Endothelial cell of umbilical vein (primary cell): ENCODE results near the gene BCL7A. TPM values are rescaled to one million over a fixed set of nuclear protein-coding genes. Genes with fewer than 3 reads are reported as not detected.

Experiments
- BruUV-seq: library from RNA; stranded (reverse); fragments of 400-500 nt; replicated peaks from 2 replicates; lab custom pipeline; 2021; lab: Mats Ljungman, UMichigan
- CTCF ChIA-PET: fragments of 300-600, 350-600 bp; sonication (Branson Sonifier 250); formaldehyde crosslinking; loops from one replicate; lab custom pipeline; 2021; ENCODE audit warnings: antibody characterized with exemption, inconsistent platforms; lab: Charles Lee
- POLR2A ChIA-PET: fragments of 300-600, 350-600 bp; sonication (Branson Sonifier 250); formaldehyde crosslinking; loops from one replicate; lab custom pipeline; 2021; ENCODE audit warnings: antibody characterized with exemption, inconsistent platforms; lab: Charles Lee
- DNase-seq: peaks from one replicate; pipeline ENCODE4 v3.0.0-alpha.2; 2011; ENCODE audit warnings: low read depth, low spot score
- FAIRE-seq: peaks from 2 replicates; lab custom pipeline; 2011; peaks lifted over from hg19 to GRCh38; lab: Jason Lieb, UNC
- H2AFZ ChIP-seq: 2 replicates; pipeline ENCODE4 v1.6.0; 2012; ENCODE audit warnings: low read depth, low read length, control low read depth, inconsistent platforms
- H3K27ac ChIP-seq: 2 replicates; pipeline ENCODE4 v1.5.1; 2011; ENCODE audit warnings: low read depth, mild to moderate bottlenecking, control low read depth, low read length, moderate library complexity; ENCODE audit not compliant: insufficient read depth
- H3K27me3 ChIP-seq, 2 experiments: 2 replicates each; pipeline versions ENCODE4 v1.6.0 to v1.6.1; 2011; ENCODE audit warnings: low read length in 2 of 2, mixed read lengths in 1 of 2; ENCODE audit not compliant: control insufficient read depth in 2 of 2, insufficient read depth in 2 of 2
- H3K36me3 ChIP-seq, 2 experiments: 2 replicates in 1 of 2; 3 replicates in 1 of 2; pipeline ENCODE4 v1.5.1; 2011; ENCODE audit warnings: low read length in 2 of 2, mild to moderate bottlenecking in 1 of 2, moderate library complexity in 1 of 2; ENCODE audit not compliant: control insufficient read depth in 2 of 2, insufficient read depth in 2 of 2; ENCODE audit errors: extremely low read depth in 1 of 2
- H3K4me1 ChIP-seq: 3 replicates; pipeline ENCODE4 v1.5.1; 2011; ENCODE audit warnings: mild to moderate bottlenecking, low read length; ENCODE audit not compliant: control insufficient read depth, insufficient read depth; ENCODE audit errors: extremely low read depth
- H3K4me2 ChIP-seq: 2 replicates; pipeline ENCODE4 v1.6.1; 2011; ENCODE audit warnings: low read length, control low read depth, mixed read lengths; ENCODE audit not compliant: insufficient read depth
- H3K4me3 ChIP-seq, 3 experiments: fragments of 200-600 bp in 1 of 3; sonication (generic), shearing (Covaris generic) in 1 of 3; replicated peaks in 1 of 3; 2 replicates each; pipeline ENCODE4 v1.5.1; 2011 to 2016; ENCODE audit warnings: control low read depth in 3 of 3, low read length in 3 of 3, mild to moderate bottlenecking in 2 of 3, inconsistent platforms in 1 of 3, low read depth in 1 of 3, moderate library complexity in 1 of 3; ENCODE audit not compliant: insufficient read depth in 1 of 3
- H3K79me2 ChIP-seq: 2 replicates; pipeline ENCODE4 v1.6.0; 2012; ENCODE audit warnings: low read length, inconsistent platforms; ENCODE audit not compliant: control insufficient read depth, insufficient read depth
- H3K9ac ChIP-seq: replicated peaks from 2 replicates; pipeline ENCODE3; 2011; ENCODE audit warnings: low read length, control low read depth; ENCODE audit not compliant: insufficient read depth; ENCODE audit errors: extremely low read depth
- H3K9me1 ChIP-seq: replicated peaks from 3 replicates; pipeline ENCODE4 v1.6.0; 2011; ENCODE audit warnings: mild to moderate bottlenecking, low read length; ENCODE audit not compliant: control insufficient read depth, insufficient read depth; ENCODE audit errors: extremely low read depth
- H3K9me3 ChIP-seq: replicated peaks from 2 replicates; pipeline ENCODE4 v1.5.1; 2012; ENCODE audit warnings: low read length, inconsistent platforms; ENCODE audit not compliant: control insufficient read depth, insufficient read depth
- H4K20me1 ChIP-seq: replicated peaks from 2 replicates; pipeline ENCODE3; 2011; ENCODE audit warnings: mild to moderate bottlenecking, low read length; ENCODE audit not compliant: control insufficient read depth, insufficient read depth; ENCODE audit errors: extremely low read depth
- EZH2 ChIP-seq: IDR thresholded peaks from 2 replicates; pipeline ENCODE4 v1.6.1; 2012; ENCODE audit warnings: borderline replicate concordance, low read depth, mild to moderate bottlenecking, moderate library complexity, low read length, inconsistent platforms; ENCODE audit not compliant: severe bottlenecking
- FOS ChIP-seq: IDR thresholded peaks from 2 replicates; pipeline ENCODE4 v1.6.1; 2011; ENCODE audit warnings: mild to moderate bottlenecking, low read length, moderate library complexity, borderline replicate concordance; ENCODE audit not compliant: insufficient read depth
- GATA2 ChIP-seq: IDR thresholded peaks from 2 replicates; pipeline ENCODE4 v1.7.0; 2011; ENCODE audit warnings: low read depth, mild to moderate bottlenecking, moderate library complexity, mixed read lengths, low read length; ENCODE audit not compliant: insufficient read length, insufficient read depth
- JUN ChIP-seq: IDR thresholded peaks from 2 replicates; pipeline ENCODE4 v1.6.1; 2011; ENCODE audit warnings: borderline replicate concordance, low read depth; ENCODE audit not compliant: insufficient read length, insufficient read depth
- MYC ChIP-seq: IDR thresholded peaks from one replicate; pipeline ENCODE4 v1.6.1; 2011; ENCODE audit warnings: mild to moderate bottlenecking, low read depth, low read length
- POLR2A ChIP-seq: IDR thresholded peaks from 2 replicates; pipeline ENCODE4 v1.6.1; 2012; ENCODE audit warnings: low read depth, mild to moderate bottlenecking, control low read depth, low read length
- POLR2AphosphoS5 ChIP-seq: IDR thresholded peaks from 2 replicates; pipeline ENCODE4 v1.6.1; 2012; ENCODE audit warnings: low read depth, mild to moderate bottlenecking, control low read depth, low read length, moderate library complexity; ENCODE audit not compliant: insufficient read depth
- dilution Hi-C: fragments of 300-500 bp; cut with MboI; formaldehyde crosslinking; loops from one replicate; pipeline ENCODE4 v1.15.0; 2019; ENCODE audit warnings: low sequenced_read_pairs; ENCODE audit not compliant: extremely low pct_ligation_motif_present
- intact Hi-C: fragments of 100-400 bp; cut with micrococcal nuclease; formaldehyde crosslinking; loops from one replicate; pipeline ENCODE4 v1.10.0; 2022
- polyA plus RNA-seq, 4 experiments: library from polyadenylated mRNA; depleted of rRNA in 3 of 4; stranded (reverse) in 3 of 4; unstranded in 1 of 4; fragments of >200 nt; gene quantifications; 2 replicates each; pipeline versions ENCODE4 v1.2.1 to v1.2.3, GENCODE V29; 2011 to 2012; ENCODE audit warnings: missing spikeins in 1 of 4
- total RNA-seq: library from RNA; stranded (reverse); gene quantifications from 2 replicates; pipeline ENCODE4 v1.2.3, GENCODE V29; 2021
- TF ChIP-seq, protein P1 (sequence below): IDR thresholded peaks from 2 replicates; pipeline ENCODE4 v1.6.1; 2011; ENCODE audit not compliant: insufficient read depth, insufficient read length
- TF ChIP-seq, protein P2 (sequence below), 2 donors: IDR thresholded peaks; 1 replicate in 1 of 2; 2 replicates in 1 of 2; pipeline ENCODE4 v1.5.1; 2011; ENCODE audit warnings: low read length in 2 of 2, mild to moderate bottlenecking in 2 of 2, moderate library complexity in 2 of 2, control low read depth in 1 of 2, inconsistent platforms in 1 of 2, low read depth in 1 of 2; ENCODE audit not compliant: insufficient read depth in 1 of 2; ENCODE audit errors: extremely low read depth in 1 of 2

BCL7A gene
- total and polyA plus RNA-seq, 2 donors (not counting 3 experiments of a cell fraction or from before 2014, with no cell fraction given) = 9.7 to 11.1 TPM

- Histone ChIP-seq H3K79me2 (peaks cover 82% of the 10 kb centered on the region), H3K27ac (no peak overlapping the region), H3K27me3 (no peaks in the 10 kb centered on the region), H3K36me3 (peaks cover 0 to 9% of the 10 kb centered on the region in 2 experiments), H3K9me1 (no peaks in the 10 kb centered on the region), H3K4me1 (peaks cover 10% of the 10 kb centered on the region), H3K4me2 (no peak overlapping the region), H4K20me1 (no peaks in the 10 kb centered on the region), H3K9ac (no peak overlapping the region), H3K4me3 (no peak overlapping the region), H2AFZ (no peak overlapping the region), H3K9me3 (no peaks in the 10 kb centered on the region)
- dilution Hi-C loops = no loop called here
- FAIRE-seq = no peak
- DNase-seq = no peak
- ChIA-PET POLR2A (no interaction called here), CTCF (no interaction called here)
- intact Hi-C loops = no loop called here
- BruUV-seq = no TSS peak
- TF ChIP-seq, protein P1, sequence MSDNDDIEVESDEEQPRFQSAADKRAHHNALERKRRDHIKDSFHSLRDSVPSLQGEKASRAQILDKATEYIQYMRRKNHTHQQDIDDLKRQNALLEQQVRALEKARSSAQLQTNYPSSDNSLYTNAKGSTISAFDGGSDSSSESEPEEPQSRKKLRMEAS = no peak
- TF ChIP-seq GATA2 (no peak), POLR2A (no peak), EZH2 (no peak), MYC (no peak), FOS (no peak), POLR2AphosphoS5 (no peak), JUN (no peak)
- TF ChIP-seq, protein P2, sequence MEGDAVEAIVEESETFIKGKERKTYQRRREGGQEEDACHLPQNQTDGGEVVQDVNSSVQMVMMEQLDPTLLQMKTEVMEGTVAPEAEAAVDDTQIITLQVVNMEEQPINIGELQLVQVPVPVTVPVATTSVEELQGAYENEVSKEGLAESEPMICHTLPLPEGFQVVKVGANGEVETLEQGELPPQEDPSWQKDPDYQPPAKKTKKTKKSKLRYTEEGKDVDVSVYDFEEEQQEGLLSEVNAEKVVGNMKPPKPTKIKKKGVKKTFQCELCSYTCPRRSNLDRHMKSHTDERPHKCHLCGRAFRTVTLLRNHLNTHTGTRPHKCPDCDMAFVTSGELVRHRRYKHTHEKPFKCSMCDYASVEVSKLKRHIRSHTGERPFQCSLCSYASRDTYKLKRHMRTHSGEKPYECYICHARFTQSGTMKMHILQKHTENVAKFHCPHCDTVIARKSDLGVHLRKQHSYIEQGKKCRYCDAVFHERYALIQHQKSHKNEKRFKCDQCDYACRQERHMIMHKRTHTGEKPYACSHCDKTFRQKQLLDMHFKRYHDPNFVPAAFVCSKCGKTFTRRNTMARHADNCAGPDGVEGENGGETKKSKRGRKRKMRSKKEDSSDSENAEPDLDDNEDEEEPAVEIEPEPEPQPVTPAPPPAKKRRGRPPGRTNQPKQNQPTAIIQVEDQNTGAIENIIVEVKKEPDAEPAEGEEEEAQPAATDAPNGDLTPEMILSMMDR (IDR thresholded peaks at IDR 0.05; ENCODE audit: extremely low read depth in 1 of 2, insufficient read depth in 1 of 2, low read depth in 1 of 2, low read length in 2 of 2) = no peak
These were observed 69.3 kb downstream of the BCL7A start for GRCh38 chr12:122090759-122091515.
